ENCODE measurements around the gene E4F1. TPM values are rescaled to one million over a fixed set of nuclear protein-coding genes. Genes with fewer than 3 reads are reported as not detected.

Gene E4F1
- total RNA-seq, result 27.3 TPM

GRCh38 chr16:2223221-2223941 is at the start of gene E4F1:
Gene E4F1, plus strand, starts transcription at chr16:2223591. Its CDS starts 23 bp downstream, at chr16:2223614.
- peak; percentile 97 for DNase-seq

GRCh38 chr16:2173916-2174315 is 49.5 kb upstream of the E4F1 start:
- no peak for DNase-seq

DNA sequence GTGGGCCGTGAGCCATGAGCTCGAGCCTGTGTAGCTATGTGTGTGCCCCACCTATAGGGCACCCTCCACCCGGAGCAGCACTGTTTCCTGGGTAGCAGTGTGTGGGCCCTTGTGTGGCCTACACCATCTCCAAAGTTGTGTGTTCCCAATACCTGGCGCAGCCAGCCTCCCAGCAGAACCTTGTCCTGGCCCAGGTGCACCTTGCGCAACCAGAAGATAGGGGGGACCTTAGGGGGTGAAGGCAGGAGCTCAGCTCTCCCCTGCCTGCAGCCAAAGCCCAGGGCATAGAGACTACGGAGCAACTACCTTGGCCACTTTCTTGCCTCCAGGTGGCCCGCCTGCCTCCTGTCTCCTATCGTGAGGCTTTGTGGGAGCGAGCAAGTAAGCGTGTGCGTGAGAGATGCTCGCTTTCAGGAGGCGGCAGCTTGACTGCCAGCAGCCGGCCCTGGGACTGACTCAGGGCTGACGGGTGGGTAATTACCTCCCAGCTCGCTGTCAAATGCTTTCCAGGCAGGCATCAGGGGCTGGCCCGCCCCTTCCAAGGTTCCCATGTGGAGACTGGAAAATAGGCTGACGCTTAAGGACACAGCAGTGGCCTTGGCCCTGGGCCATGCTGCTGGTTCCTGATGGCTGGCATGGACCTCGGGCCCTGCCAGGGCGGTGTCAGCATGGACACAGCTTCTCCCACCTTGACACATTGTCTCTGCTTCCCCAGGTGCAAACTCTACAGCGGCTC is 48.8 kb upstream of the E4F1 start:
- no peak for DNase-seq

DNA sequence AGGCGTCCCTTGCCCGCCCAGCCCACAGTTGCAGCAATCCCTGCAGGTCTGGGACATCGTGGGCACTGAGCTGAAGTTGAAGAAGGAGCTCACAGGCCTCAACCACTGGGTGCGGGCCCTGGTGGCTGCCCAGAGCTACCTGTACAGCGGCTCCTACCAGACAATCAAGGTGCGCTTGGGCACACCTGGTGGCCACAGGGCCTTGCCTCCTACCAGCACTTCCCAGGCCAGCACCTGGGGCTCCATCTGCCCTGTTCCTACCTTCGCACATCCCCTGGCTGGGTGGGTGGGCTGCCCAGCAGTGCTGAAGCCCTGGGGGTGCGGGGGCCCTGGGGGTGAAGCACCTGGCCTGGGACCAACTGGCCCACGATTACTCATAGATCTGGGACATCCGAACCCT is 47.9 kb upstream of the E4F1 start:
- DNase-seq, result no peak

DNA sequence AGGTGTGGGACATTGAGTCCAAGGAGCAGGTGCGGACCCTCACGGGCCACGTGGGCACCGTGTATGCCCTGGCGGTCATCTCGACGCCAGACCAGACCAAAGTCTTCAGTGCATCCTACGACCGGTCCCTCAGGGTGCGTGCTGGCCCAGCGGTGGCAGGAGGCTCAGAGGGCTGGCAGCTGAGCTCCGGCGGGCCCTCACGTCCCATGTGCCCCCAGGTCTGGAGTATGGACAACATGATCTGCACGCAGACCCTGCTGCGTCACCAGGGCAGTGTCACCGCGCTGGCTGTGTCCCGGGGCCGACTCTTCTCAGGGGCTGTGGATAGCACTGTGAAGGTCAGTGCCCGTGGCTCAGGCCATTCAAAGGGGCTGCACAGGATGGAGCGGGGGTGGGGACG is 47.3 kb upstream of the E4F1 start:
- no peak for DNase-seq

- DNase-seq, result no peak
These were observed 46.3 kb upstream of the E4F1 start for GRCh38 chr16:2177101-2177500.

DNA sequence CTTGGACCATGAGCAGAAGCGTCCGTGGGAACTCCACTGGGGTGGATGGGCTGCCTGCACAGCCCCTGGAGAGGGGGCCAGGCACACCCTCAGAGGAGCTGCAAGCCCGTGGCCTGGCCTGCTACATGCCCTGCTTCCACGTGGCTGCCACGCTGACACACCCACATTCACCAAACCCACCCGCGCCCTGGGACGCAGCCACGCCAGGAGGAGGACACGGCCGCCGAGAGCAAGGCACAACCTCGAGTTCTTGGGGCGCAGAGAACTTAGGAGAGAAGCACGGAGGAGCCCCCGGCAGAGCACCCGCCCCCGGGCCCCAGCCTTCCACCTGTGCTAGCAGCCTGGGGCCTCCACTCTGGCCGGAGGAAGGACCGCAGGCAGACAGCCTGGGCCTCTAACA is 45.8 kb upstream of the E4F1 start:
- no peak for DNase-seq

DNA sequence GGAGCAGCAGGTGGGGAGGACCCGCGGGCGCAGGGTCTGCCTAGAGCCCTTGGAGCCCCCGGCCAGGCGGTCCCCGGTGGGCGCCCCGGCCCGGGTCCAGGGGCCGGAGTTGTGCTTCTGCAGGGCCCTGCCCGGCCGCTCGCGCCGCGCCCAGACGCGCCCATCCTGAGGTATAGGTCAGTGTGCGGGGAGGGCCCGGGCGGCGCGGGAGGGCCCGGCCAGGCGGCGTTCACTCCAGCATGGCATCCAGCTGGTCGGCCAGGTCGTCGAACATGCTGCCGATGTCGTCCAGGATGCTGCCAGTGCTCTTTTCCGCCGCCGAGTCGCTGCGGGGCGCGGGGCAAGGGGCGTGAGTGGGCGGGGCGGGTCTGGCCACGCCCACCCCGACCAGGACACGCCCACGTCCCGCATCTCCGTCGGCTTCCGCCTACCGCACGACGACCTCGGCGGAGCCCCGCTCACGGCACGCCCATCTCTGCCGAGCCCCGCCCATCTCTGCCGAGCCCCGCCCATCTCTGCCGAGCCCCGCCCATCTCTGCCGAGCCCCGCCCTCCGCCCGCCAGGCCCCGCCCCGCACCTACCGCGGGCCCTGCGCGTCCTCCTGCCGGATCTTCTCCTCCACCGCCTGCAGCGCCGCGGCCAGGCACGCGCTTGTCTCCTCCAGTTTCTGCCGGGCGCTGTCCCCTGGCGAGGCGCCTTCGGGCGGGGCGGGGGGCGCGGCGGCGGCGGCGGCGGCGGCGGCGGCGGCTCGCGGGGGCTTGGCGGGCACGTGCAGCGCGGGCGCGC is 44.9 kb upstream of the E4F1 start:
- no peak for DNase-seq

DNA sequence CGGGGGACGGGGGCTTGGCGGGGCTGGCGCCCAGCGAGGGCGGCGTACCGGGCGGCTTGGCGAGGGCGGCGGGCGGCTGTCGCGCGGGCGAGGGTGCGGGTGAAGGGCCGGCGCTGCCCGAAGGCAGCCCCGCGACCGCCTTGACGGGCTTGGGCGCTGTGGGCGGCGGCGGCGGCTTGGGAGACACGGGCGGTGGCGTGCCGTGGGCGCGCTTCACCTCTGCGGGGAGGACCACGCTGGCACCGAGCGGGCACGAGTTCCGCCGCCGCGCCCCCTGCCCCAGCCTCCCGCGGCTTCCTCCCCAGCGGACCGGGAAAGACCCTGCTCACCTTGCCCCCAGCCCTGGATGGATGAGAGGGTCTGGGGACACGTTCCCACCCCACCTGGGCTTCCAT is 44.3 kb upstream of the E4F1 start:
- no peak for DNase-seq

DNA sequence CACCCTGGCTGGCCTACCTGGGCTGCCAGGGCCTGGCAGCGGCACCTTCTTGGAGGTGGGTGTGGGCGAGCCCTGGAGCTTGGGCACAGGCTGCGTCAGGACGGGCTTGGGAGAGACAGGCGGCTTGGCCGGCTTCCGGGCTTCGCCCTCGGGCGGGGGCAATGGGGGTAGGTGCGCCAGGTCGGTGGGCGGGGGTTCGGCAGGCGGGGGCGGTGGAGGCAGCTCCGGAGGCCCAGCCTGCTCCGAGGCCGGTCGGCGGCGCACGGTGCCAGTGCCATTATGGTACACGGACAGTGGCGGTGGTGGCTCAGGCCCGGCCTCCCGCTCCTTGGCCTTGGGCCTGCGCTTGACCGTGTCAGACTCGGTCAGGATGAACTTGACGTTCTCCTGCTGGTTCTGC is 43.8 kb upstream of the E4F1 start:
- no peak for DNase-seq

GRCh38 chr16:2180461-2180860 is 42.9 kb upstream of the E4F1 start:
- no peak for DNase-seq

DNA sequence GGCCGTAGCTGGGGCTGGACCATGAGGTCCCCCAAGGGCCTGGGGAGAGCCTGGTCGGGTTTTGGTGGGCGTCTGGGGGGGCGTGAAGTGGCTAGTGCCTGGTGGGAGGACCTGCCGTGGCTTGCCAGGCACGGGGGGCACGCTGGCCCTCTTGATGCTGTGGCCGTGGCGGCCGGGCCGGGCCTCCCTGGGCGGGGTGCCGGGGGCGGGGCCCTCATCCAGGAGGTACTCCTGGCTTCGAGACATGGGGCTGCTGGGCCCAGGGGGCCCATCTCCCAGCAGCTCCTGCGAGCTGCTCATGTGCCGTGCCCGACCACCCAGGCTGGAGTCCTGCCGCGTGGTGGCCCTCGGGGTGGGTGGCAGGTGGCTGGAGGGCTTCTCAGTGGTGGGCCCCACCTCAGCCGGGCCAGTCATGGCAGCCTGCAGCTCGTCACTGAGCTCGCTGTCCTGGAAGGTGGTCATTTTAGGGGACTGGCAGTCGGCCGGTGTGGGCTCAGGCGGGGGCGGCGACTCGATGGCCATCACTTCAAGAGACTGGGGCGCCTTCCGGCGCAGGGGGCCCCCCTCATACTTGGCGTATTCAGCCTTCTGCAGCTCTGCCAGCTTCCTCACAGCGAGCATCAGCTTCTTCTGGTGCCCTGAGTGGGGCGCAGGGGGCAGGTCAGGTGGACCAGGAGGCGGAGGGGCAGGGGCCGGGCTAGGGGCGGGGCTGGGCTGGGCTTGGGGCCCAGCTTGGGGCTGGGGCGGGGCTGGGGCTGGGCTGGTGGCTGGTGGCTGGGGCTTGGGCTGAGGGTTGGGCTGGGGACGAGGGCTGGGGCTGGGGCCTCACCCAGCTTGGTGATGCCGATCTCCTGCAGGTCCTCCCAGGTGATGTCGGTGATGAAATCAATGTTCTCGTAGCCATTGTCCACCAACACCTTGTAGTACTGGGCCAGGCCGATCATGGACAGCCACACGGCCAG is 42.1 kb upstream of the E4F1 start:
- no peak for DNase-seq

DNA sequence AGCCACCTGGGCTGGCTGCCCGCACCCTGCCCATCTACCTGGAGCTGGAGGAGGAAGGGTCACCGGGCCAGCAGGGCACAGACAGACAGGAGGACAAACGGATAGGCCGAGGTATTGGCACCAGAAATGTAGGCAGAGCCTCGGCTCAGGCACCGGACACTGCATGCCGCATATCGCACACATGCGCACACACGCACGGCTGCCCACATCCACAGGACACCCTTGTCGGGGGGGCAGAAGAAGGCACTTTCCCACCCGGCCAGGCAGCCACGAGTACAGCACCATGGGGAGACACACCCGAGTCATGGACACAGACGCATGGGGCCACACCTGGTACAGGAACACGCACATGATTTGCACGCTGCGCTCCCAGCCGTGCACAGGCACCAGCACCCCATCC is 41.4 kb upstream of the E4F1 start:
- no peak for DNase-seq

- no peak for DNase-seq
These were observed 39.7 kb upstream of the E4F1 start for GRCh38 chr16:2183671-2184070.

DNA sequence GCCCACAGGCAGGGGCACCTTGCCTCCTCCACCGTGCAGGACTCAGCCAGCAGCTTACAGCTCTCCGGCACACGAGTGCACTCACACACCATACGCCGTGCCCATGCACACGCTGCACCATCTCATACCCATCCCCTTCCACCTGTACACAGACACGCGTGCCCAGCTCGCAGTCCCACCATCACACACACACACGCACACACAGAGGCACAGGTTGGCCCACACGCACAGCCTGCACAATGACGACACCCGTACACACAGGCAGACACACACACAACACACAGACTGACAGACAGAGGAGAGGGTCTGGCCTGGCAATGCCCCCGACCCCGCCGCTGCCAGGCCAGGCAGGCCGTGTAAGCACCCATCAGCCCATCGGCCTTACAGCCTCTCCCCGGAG is 39.0 kb upstream of the E4F1 start:
- DNase-seq, result no peak

DNA sequence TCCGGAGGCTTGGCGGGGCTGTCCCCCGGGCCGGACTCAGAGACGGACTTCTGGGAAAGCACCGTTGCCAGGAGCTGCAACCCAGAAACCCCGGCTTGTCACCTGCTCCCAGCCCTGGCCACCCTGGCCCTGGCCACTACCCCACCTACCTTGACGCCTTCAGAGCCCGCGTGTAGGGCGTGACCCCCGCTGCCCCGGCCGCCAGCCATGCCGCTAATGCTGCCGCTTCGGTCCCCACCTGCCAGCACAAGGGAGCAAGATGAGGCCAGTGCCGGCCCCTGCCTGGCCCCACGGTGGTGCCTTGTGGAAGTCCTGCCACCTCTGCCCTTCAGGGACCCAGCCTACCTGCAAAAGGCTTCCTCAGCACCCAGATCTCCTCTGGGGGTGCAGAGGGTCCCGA is 38.4 kb upstream of the E4F1 start:
- DNase-seq, result no peak

DNA sequence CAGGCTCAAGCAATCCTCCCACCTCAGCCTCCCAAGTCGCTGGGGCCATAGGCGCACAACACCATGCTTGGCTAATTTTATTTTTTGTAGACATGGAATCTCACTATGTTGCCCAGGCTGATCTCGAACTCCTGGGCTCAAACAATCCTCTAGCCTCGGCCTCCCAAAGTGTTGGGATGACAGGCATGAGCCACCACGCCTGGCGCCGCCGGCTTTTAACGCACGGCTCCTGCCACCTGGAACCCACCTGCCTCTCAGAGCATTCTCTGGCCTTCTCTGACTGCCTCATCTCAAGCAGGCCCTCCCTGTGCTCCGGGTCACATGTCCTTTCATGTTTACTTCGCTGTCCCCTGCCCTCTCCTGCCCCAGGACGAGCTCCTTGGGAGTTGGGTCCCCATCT is 37.3 kb upstream of the E4F1 start:
- no peak for DNase-seq

- no peak for DNase-seq
These were observed 36.9 kb upstream of the E4F1 start for GRCh38 chr16:2186505-2186904.

GRCh38 chr16:2187212-2187611 is 36.2 kb upstream of the E4F1 start:
- no peak for DNase-seq

GRCh38 chr16:2188395-2188794 is 35.0 kb upstream of the E4F1 start:
- DNase-seq, result no peak

GRCh38 chr16:2189252-2189893 is 34.0 kb upstream of the E4F1 start:
- no peak for DNase-seq

Measured in occipital lobe (tissue), 2 donors.